MM.1S (cell line): ENCODE results near the gene VPS26A.
A peak's percentile ranks its signal among the peaks of the same experiment; 100 is the strongest.

ENCODE experiments used
- DNase-seq: peaks from one replicate; pipeline ENCODE4 v3.0.0-alpha.2; 2015
- H2AFZ ChIP-seq: fragments of 300-600 bp; sonication (generic); 2 replicates; pipeline ENCODE4 v1.6.0; 2016; ENCODE audit warnings: antibody characterized with exemption, low read length
- H3F3A ChIP-seq: fragments of 300-600 bp; sonication (generic); 2 replicates; pipeline ENCODE4 v1.6.1; 2016; ENCODE audit warnings: mild to moderate bottlenecking, antibody characterized with exemption, low read length, moderate library complexity, mixed read lengths; ENCODE audit not compliant: insufficient read depth
- H3K27ac ChIP-seq: fragments of 300-600 bp; sonication (generic); 2 replicates; pipeline ENCODE4 v1.5.1; 2016; ENCODE audit warnings: mild to moderate bottlenecking, low read length
- H3K27me3 ChIP-seq: fragments of 300-600 bp; sonication (generic); replicated peaks from 2 replicates; pipeline ENCODE4 v1.6.0; 2016; ENCODE audit warnings: low read length; ENCODE audit not compliant: insufficient read depth
- H3K36me3 ChIP-seq: fragments of 300-600 bp; sonication (generic); replicated peaks from 2 replicates; pipeline ENCODE4 v1.6.1; 2016; ENCODE audit warnings: mild to moderate bottlenecking, low read length, mixed read lengths; ENCODE audit not compliant: insufficient read depth
- H3K4me1 ChIP-seq: fragments of 300-600 bp; sonication (generic); 2 replicates; pipeline ENCODE4 v1.6.1; 2016; ENCODE audit warnings: low read length, mixed read lengths
- H3K4me2 ChIP-seq: fragments of 300-600 bp; sonication (generic); 2 replicates; pipeline ENCODE4 v1.6.0; 2016; ENCODE audit warnings: low read depth, low read length
- H3K4me3 ChIP-seq: fragments of 300-600 bp; sonication (generic); 2 replicates; pipeline ENCODE4 v1.5.1; 2016; ENCODE audit warnings: low read length, mixed read lengths
- H3K79me2 ChIP-seq: fragments of 300-600 bp; sonication (generic); 2 replicates; pipeline ENCODE4 v1.6.1; 2016; ENCODE audit warnings: mixed run types, low read length, mixed read lengths
- H3K9ac ChIP-seq: fragments of 300-600 bp; sonication (generic); 2 replicates; pipeline ENCODE4 v1.6.1; 2016; ENCODE audit warnings: low read length, mixed read lengths
- H3K9me2 ChIP-seq: fragments of 300-600 bp; sonication (generic); replicated peaks from 2 replicates; pipeline ENCODE4 v1.6.1; 2016; ENCODE audit warnings: mild to moderate bottlenecking, low read length, mixed read lengths; ENCODE audit not compliant: insufficient read depth
- H3K9me3 ChIP-seq: fragments of 300-600 bp; sonication (generic); replicated peaks from 2 replicates; pipeline ENCODE4 v1.6.1; 2016; ENCODE audit warnings: mild to moderate bottlenecking, low read length, mixed read lengths; ENCODE audit not compliant: insufficient read depth
- H4K20me1 ChIP-seq: fragments of 300-600 bp; sonication (generic); 2 replicates; pipeline ENCODE4 v1.6.1; 2016; ENCODE audit warnings: mild to moderate bottlenecking, low read length, moderate library complexity, mixed read lengths; ENCODE audit not compliant: insufficient read depth
- EZH2 ChIP-seq: fragments of 300-600 bp; sonication (generic); optimal IDR thresholded peaks from 2 replicates; pipeline ENCODE3; 2017; ENCODE audit warnings: low read depth, mild to moderate bottlenecking, antibody characterized with exemption, low read length, mixed read lengths
- EZH2phosphoT487 ChIP-seq: fragments of 300-600 bp; sonication (generic); IDR thresholded peaks from 2 replicates; pipeline ENCODE4 v1.6.1; 2018; ENCODE audit warnings: antibody characterized with exemption, low read length
- TF ChIP-seq, protein P1 (sequence below): fragments of 300-600 bp; sonication (generic); IDR thresholded peaks from 2 replicates; pipeline ENCODE4 v1.5.1; 2016; ENCODE audit warnings: antibody characterized with exemption, low read length, mixed read lengths

The VPS26A gene

DNA sequence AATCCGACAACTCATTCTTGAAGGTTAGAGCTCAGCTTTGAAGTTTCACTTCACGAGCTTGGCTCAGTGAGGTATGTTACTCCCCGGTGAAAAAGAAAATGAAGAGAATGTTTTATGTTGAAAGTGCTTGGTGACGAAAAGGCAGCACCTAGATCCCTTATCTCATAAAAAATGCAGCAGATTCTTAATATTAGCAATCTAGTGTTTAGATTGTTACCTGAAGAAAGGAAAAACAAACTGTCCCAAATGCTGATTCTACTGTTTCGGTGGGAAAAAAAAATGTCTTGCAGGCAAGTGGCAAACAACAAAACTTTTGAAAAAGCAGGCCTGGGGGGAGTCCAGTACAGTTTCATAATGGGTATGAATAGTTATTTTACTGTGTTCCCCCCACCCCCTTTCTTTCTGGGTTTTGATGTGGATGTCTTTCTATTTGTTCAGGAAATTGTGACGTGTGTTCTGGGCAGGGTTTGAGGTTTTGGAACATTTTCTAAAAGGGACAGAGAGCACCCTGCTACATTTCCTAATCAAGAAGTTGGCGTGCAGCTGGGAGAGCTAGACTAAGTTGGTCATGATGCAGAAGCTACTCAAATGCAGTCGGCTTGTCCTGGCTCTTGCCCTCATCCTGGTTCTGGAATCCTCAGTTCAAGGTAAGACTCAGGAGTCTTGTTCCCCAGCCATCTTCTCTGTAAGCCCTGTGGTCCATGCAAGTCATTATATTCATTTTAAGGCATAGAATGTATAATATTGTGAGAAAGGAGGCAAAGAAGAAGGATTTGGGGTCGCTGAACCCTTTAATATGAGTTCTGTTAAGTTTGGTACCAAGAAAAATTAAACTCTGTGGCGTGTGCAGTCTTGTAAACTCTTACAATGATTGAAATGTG lies 36.1 kb upstream of the VPS26A start, which contains the start of gene SRGN:
Gene SRGN, plus strand, starts transcription at position 514 of the 881 bp plus-strand sequence. Its CDS starts 55 bp downstream, at position 569.
- Histone ChIP-seq H3K4me2 (peak within 1 kb of the TSS; percentile 97), H3K36me3 (no peaks in the 10 kb centered on the region), H3K9me2 (no peaks in the 10 kb centered on the region), H3K4me1 (peaks cover 26% of the 10 kb centered on the region), H4K20me1 (no peaks in the 10 kb centered on the region), H2AFZ (peak within 1 kb of the TSS; percentile 46; the same call in 1 of the 2 replicates), H3K9ac (peak within 1 kb of the TSS; percentile 95), H3K79me2 (peaks cover 47% of the 10 kb centered on the region), H3K4me3 (peak within 1 kb of the TSS; percentile 77), H3K27me3 (no peaks in the 10 kb centered on the region), H3K27ac (peak within 1 kb of the TSS; percentile 95), H3K9me3 (no peaks in the 10 kb centered on the region), H3F3A (peaks cover 53% of the 10 kb centered on the region)
- TF ChIP-seq EZH2phosphoT487 (no peak), EZH2 (no peak)
- TF ChIP-seq, protein P1, sequence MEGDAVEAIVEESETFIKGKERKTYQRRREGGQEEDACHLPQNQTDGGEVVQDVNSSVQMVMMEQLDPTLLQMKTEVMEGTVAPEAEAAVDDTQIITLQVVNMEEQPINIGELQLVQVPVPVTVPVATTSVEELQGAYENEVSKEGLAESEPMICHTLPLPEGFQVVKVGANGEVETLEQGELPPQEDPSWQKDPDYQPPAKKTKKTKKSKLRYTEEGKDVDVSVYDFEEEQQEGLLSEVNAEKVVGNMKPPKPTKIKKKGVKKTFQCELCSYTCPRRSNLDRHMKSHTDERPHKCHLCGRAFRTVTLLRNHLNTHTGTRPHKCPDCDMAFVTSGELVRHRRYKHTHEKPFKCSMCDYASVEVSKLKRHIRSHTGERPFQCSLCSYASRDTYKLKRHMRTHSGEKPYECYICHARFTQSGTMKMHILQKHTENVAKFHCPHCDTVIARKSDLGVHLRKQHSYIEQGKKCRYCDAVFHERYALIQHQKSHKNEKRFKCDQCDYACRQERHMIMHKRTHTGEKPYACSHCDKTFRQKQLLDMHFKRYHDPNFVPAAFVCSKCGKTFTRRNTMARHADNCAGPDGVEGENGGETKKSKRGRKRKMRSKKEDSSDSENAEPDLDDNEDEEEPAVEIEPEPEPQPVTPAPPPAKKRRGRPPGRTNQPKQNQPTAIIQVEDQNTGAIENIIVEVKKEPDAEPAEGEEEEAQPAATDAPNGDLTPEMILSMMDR, result no peak
- DNase-seq, result peak; percentile 97

DNA sequence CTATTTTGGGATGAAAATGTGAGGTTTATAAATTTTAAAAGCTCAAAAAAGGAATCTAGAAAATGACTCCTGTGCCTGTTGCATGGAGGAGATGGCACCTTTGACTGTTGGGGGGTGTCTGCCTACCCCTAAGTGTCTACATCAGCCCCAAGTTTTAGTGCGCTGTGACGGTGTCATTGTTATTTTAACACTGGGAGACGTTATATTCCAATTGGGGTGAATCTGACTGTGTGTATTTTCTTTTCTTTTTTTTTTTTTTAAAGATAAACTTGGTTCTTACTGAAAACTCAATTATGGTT lies 35.6 kb upstream of the VPS26A start:
- H3F3A ChIP-seq, result peaks cover 57% of the 10 kb centered on the region
- H3K4me2 ChIP-seq, result peak overlapping the region; percentile 97
- no peaks in the 10 kb centered on the region for H3K9me2 ChIP-seq
- H3K27me3 ChIP-seq, result no peaks in the 10 kb centered on the region
- no peak overlapping the region for H2AFZ ChIP-seq
- peak; percentile 41 for DNase-seq
- H3K27ac ChIP-seq, result peak overlapping the region; percentile 95
- peaks cover 29% of the 10 kb centered on the region for H3K4me1 ChIP-seq
- no peaks in the 10 kb centered on the region for H4K20me1 ChIP-seq
- H3K79me2 ChIP-seq, result peaks cover 53% of the 10 kb centered on the region
- no peaks in the 10 kb centered on the region for H3K9me3 ChIP-seq
- H3K4me3 ChIP-seq, result peak overlapping the region; percentile 77
- no peaks in the 10 kb centered on the region for H3K36me3 ChIP-seq
- H3K9ac ChIP-seq, result peak overlapping the region; percentile 95
- TF ChIP-seq, protein P1, result no peak
- TF ChIP-seq EZH2, result no peak
- TF ChIP-seq EZH2phosphoT487, result no peak

DNA sequence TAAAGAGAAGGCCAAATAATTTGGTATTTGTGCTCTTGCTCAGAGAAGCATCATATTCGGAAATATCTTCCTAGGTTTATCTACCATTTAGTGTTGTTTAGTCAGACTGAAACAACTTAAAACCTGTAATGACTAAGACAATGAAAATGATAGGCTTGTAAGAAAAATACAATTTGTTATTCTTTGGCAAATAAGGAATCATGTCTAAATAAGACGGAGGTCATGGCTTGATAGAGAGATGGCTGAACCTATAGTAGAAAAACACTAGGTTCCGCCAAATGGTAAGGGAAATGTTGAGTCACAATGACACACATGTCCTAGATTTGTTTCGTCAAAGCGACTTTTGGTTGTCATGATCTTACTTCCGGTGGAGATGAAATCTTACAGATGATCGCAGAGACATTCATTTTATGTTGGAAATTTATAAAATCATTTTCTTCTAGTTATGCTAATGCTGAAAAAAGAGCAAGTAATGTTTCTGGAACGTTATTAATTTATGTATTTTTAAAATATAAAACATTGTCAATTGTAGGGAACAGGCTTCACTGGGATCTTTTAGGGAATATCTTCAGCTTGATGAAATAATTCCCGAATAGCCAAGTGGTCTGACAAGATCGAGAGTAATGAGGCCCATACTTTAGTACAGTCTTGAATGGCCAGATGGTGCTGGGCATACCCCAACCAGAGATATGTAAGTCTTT lies 35.0 kb upstream of the VPS26A start:
- H3K27ac ChIP-seq, result peak overlapping the region; percentile 95
- H3K4me2 ChIP-seq, result peak overlapping the region; percentile 97
- H4K20me1 ChIP-seq, result peaks cover 4% of the 10 kb centered on the region; the same call in 1 of the 2 replicates
- peaks cover 57% of the 10 kb centered on the region for H3F3A ChIP-seq
- DNase-seq, result peak; percentile 83
- H3K36me3 ChIP-seq, result no peaks in the 10 kb centered on the region
- H3K9me3 ChIP-seq, result no peaks in the 10 kb centered on the region
- peaks cover 34% of the 10 kb centered on the region for H3K4me1 ChIP-seq
- TF ChIP-seq EZH2, result no peak
- no peak for TF ChIP-seq EZH2phosphoT487
- TF ChIP-seq, protein P1, result no peak
- H3K9ac ChIP-seq, result peak overlapping the region; percentile 95
- H2AFZ ChIP-seq, result no peak overlapping the region
- no peaks in the 10 kb centered on the region for H3K27me3 ChIP-seq
- H3K79me2 ChIP-seq, result peaks cover 58% of the 10 kb centered on the region
- H3K9me2 ChIP-seq, result no peaks in the 10 kb centered on the region
- peak overlapping the region; percentile 77 for H3K4me3 ChIP-seq
